ENCODE results near the gene RBM15. TPM values are rescaled to one million over a fixed set of nuclear protein-coding genes. Genes with fewer than 3 reads are reported as not detected.

The RBM15 gene
- total RNA-seq, 1 experiment from 2014 or later = 35.9 TPM

- peaks cover 19% of the 10 kb centered on the region for H3K4me1 Mint-ChIP-seq (ENCODE audit: insufficient read depth, unreplicated experiment)
- TF ChIP-seq CTCF (IDR thresholded peaks at IDR 0.05; ENCODE audit: unreplicated experiment) = no peak
- no TSS peak for BruUV-seq (replicated peaks)
- H3K9me3 Mint-ChIP-seq (ENCODE audit: unreplicated experiment) = no peaks in the 10 kb centered on the region
- POLR2A ChIA-PET = no interaction called here
- H3K36me3 Mint-ChIP-seq (ENCODE audit: insufficient read depth, unreplicated experiment) = no peaks in the 10 kb centered on the region
- no peaks in the 10 kb centered on the region for H3K27me3 Mint-ChIP-seq (ENCODE audit: insufficient read depth, unreplicated experiment)
- CTCF ChIA-PET = interaction anchor here (0.7 to 5.0 kb wide), 3 partner anchors 15 to 86 kb away, joined by 3 to 38 read pairs (median 11); partner anchors contain the start of gene KCNC4
- H3K27ac Mint-ChIP-seq (ENCODE audit: low read depth, unreplicated experiment) = no peak overlapping the region
- intact Hi-C loops (cut with micrococcal nuclease) = no loop called here
- no peak overlapping the region for H3K4me3 Mint-ChIP-seq (ENCODE audit: unreplicated experiment)
- DNase-seq (ENCODE audit: unreplicated experiment) = no peak
These were observed 45.5 kb upstream of the RBM15 start for GRCh38 chr1:110293601-110294104.

- H3K4me3 Mint-ChIP-seq (ENCODE audit: unreplicated experiment) = no peak overlapping the region
- no peaks in the 10 kb centered on the region for H3K27me3 Mint-ChIP-seq (ENCODE audit: insufficient read depth, unreplicated experiment)
- no peaks in the 10 kb centered on the region for H3K9me3 Mint-ChIP-seq (ENCODE audit: unreplicated experiment)
- no peak for TF ChIP-seq CTCF (IDR thresholded peaks at IDR 0.05; ENCODE audit: unreplicated experiment)
- no peak for DNase-seq (ENCODE audit: unreplicated experiment)
- H3K36me3 Mint-ChIP-seq (ENCODE audit: insufficient read depth, unreplicated experiment) = no peaks in the 10 kb centered on the region
- CTCF ChIA-PET = interaction anchor here (0.6 to 5.0 kb wide), 5 partner anchors 14 to 94 kb away, joined by 3 to 38 read pairs (median 9); partner anchors contain the start of gene KCNC4
- peaks cover 19% of the 10 kb centered on the region for H3K4me1 Mint-ChIP-seq (ENCODE audit: insufficient read depth, unreplicated experiment)
- POLR2A ChIA-PET = no interaction called here
- BruUV-seq (replicated peaks) = no TSS peak
- H3K27ac Mint-ChIP-seq (ENCODE audit: low read depth, unreplicated experiment) = no peak overlapping the region
- intact Hi-C loops (cut with micrococcal nuclease) = no loop called here
These were observed 44.9 kb upstream of the RBM15 start for GRCh38 chr1:110294308-110294707.

- Mint-ChIP-seq H3K27me3 (ENCODE audit: insufficient read depth, unreplicated experiment) (peaks cover 13% of the 10 kb centered on the region), H3K27ac (ENCODE audit: low read depth, unreplicated experiment) (no peak overlapping the region), H3K4me3 (ENCODE audit: unreplicated experiment) (no peak overlapping the region), H3K36me3 (ENCODE audit: insufficient read depth, unreplicated experiment) (no peaks in the 10 kb centered on the region), H3K9me3 (ENCODE audit: unreplicated experiment) (no peaks in the 10 kb centered on the region), H3K4me1 (ENCODE audit: insufficient read depth, unreplicated experiment) (no peaks in the 10 kb centered on the region)
- no peak for DNase-seq (ENCODE audit: unreplicated experiment)
- BruUV-seq (replicated peaks) = no TSS peak
- intact Hi-C loops (cut with micrococcal nuclease) = no loop called here
- ChIA-PET POLR2A (interaction anchor here (0.7 kb wide), 1 partner anchor 197 kb away, joined by 3 read pairs; no protein-coding TSS in a partner anchor), CTCF (interaction anchor here (0.6 to 28.9 kb wide), 5 partner anchors 14 to 197 kb away, joined by 3 to 1128 read pairs (median 4); partner anchors contain the start of gene KCNC4)
- no peak for TF ChIP-seq CTCF (IDR thresholded peaks at IDR 0.05; ENCODE audit: unreplicated experiment)
These were observed 40.2 kb upstream of the RBM15 start for GRCh38 chr1:110298991-110299390.

GRCh38 chr1:110300412-110301085 is 38.6 kb upstream of the RBM15 start:
- ChIA-PET CTCF (interaction anchor here (0.6 to 28.9 kb wide), 10 partner anchors 9 to 195 kb away, joined by 3 to 1128 read pairs (median 4); partner anchors contain the start of gene KCNC4), POLR2A (interaction anchor here (0.6 to 1.5 kb wide), 2 partner anchors 54 to 55 kb away, joined by 3 read pairs; no protein-coding TSS in a partner anchor)
- peaks cover 13% of the 10 kb centered on the region for H3K27me3 Mint-ChIP-seq (ENCODE audit: insufficient read depth, unreplicated experiment)
- no peak overlapping the region for H3K4me3 Mint-ChIP-seq (ENCODE audit: unreplicated experiment)
- no peak overlapping the region for H3K27ac Mint-ChIP-seq (ENCODE audit: low read depth, unreplicated experiment)
- no peak for DNase-seq (ENCODE audit: unreplicated experiment)
- no TSS peak for BruUV-seq (replicated peaks)
- no peaks in the 10 kb centered on the region for H3K36me3 Mint-ChIP-seq (ENCODE audit: insufficient read depth, unreplicated experiment)
- TF ChIP-seq CTCF (IDR thresholded peaks at IDR 0.05; ENCODE audit: unreplicated experiment) = no peak
- no peaks in the 10 kb centered on the region for H3K4me1 Mint-ChIP-seq (ENCODE audit: insufficient read depth, unreplicated experiment)
- H3K9me3 Mint-ChIP-seq (ENCODE audit: unreplicated experiment) = no peaks in the 10 kb centered on the region
- intact Hi-C loops (cut with micrococcal nuclease) = no loop called here
